Measurements from ENCODE around the gene LINC00237.

LINC00237 gene

GRCh38 chr20:21124190-21124589, 18.0 kb upstream of the LINC00237 start:
- no peak for TF ChIP-seq CREB1 (IDR thresholded peaks at IDR 0.05; ENCODE audit: low read depth)
- no peak for TF ChIP-seq USF1 (IDR thresholded peaks at IDR 0.05)
- no peak for TF ChIP-seq TEAD4 (IDR thresholded peaks at IDR 0.05)
- no peak for TF ChIP-seq CEBPB (IDR thresholded peaks at IDR 0.05)
- no peak for TF ChIP-seq YY1 (IDR thresholded peaks at IDR 0.05; ENCODE audit: low read depth)
- TF ChIP-seq TCF12 (IDR thresholded peaks at IDR 0.05; ENCODE audit: low read depth): no peak
- TF ChIP-seq RAD21 (IDR thresholded peaks at IDR 0.05; ENCODE audit: low read depth): no peak
- no peak for TF ChIP-seq EP300 (IDR thresholded peaks at IDR 0.05; ENCODE audit: borderline replicate concordance)
- no peak for TF ChIP-seq NFIC (IDR thresholded peaks at IDR 0.05)
- TF ChIP-seq TAF1 (IDR thresholded peaks at IDR 0.05; ENCODE audit: low read depth): no peak
- TF ChIP-seq FOXM1 (IDR thresholded peaks at IDR 0.05; ENCODE audit: borderline replicate concordance, low read depth): no peak
- TF ChIP-seq MAX (IDR thresholded peaks at IDR 0.05): no peak
- TF ChIP-seq REST (IDR thresholded peaks at IDR 0.05; ENCODE audit: low read depth): no peak
- no peak for TF ChIP-seq ZBTB7A (IDR thresholded peaks at IDR 0.05; ENCODE audit: low read depth)
- TF ChIP-seq EGR1 (IDR thresholded peaks at IDR 0.05): no peak

- TF ChIP-seq FOXM1 (IDR thresholded peaks at IDR 0.05; ENCODE audit: borderline replicate concordance, low read depth) (no peak), YY1 (IDR thresholded peaks at IDR 0.05; ENCODE audit: low read depth) (no peak), EGR1 (IDR thresholded peaks at IDR 0.05) (no peak), MAX (IDR thresholded peaks at IDR 0.05) (no peak), ZBTB7A (IDR thresholded peaks at IDR 0.05; ENCODE audit: low read depth) (no peak), RAD21 (IDR thresholded peaks at IDR 0.05; ENCODE audit: low read depth) (no peak), CEBPB (IDR thresholded peaks at IDR 0.05) (no peak), TCF12 (IDR thresholded peaks at IDR 0.05; ENCODE audit: low read depth) (no peak), EP300 (IDR thresholded peaks at IDR 0.05; ENCODE audit: borderline replicate concordance) (no peak)
Measured at GRCh38 chr20:21118782-21119181, 12.6 kb upstream of the LINC00237 start.

- TF ChIP-seq TCF12 (IDR thresholded peaks at IDR 0.05; ENCODE audit: low read depth) (no peak), RAD21 (IDR thresholded peaks at IDR 0.05; ENCODE audit: low read depth) (no peak), NFIC (IDR thresholded peaks at IDR 0.05) (no peak), CEBPB (IDR thresholded peaks at IDR 0.05) (no peak), TEAD4 (IDR thresholded peaks at IDR 0.05) (no peak), EP300 (IDR thresholded peaks at IDR 0.05; ENCODE audit: borderline replicate concordance) (no peak), USF1 (IDR thresholded peaks at IDR 0.05) (no peak), ZBTB7A (IDR thresholded peaks at IDR 0.05; ENCODE audit: low read depth) (no peak), CREB1 (IDR thresholded peaks at IDR 0.05; ENCODE audit: low read depth) (no peak), TAF1 (IDR thresholded peaks at IDR 0.05; ENCODE audit: low read depth) (no peak), FOXM1 (IDR thresholded peaks at IDR 0.05; ENCODE audit: borderline replicate concordance, low read depth) (no peak), MAX (IDR thresholded peaks at IDR 0.05) (no peak), EGR1 (IDR thresholded peaks at IDR 0.05) (no peak), REST (IDR thresholded peaks at IDR 0.05; ENCODE audit: low read depth) (no peak), YY1 (IDR thresholded peaks at IDR 0.05; ENCODE audit: low read depth) (no peak)
Measured at GRCh38 chr20:21118138-21118537, 12.0 kb upstream of the LINC00237 start.

- TF ChIP-seq CEBPB (IDR thresholded peaks at IDR 0.05): no peak
- TF ChIP-seq TAF1 (IDR thresholded peaks at IDR 0.05; ENCODE audit: low read depth): no peak
- no peak for TF ChIP-seq EGR1 (IDR thresholded peaks at IDR 0.05)
- TF ChIP-seq TCF12 (IDR thresholded peaks at IDR 0.05; ENCODE audit: low read depth): no peak
- TF ChIP-seq CREB1 (IDR thresholded peaks at IDR 0.05; ENCODE audit: low read depth): no peak
- TF ChIP-seq REST (IDR thresholded peaks at IDR 0.05; ENCODE audit: low read depth): no peak
- TF ChIP-seq YY1 (IDR thresholded peaks at IDR 0.05; ENCODE audit: low read depth): no peak
- no peak for TF ChIP-seq ZBTB7A (IDR thresholded peaks at IDR 0.05; ENCODE audit: low read depth)
- TF ChIP-seq EP300 (IDR thresholded peaks at IDR 0.05; ENCODE audit: borderline replicate concordance): no peak
- TF ChIP-seq FOXM1 (IDR thresholded peaks at IDR 0.05; ENCODE audit: borderline replicate concordance, low read depth): no peak
- no peak for TF ChIP-seq USF1 (IDR thresholded peaks at IDR 0.05)
- no peak for TF ChIP-seq TEAD4 (IDR thresholded peaks at IDR 0.05)
- TF ChIP-seq MAX (IDR thresholded peaks at IDR 0.05): no peak
Measured at GRCh38 chr20:21117521-21117920, 11.4 kb upstream of the LINC00237 start.
